ENCODE measurements around the gene PPM1H.

GRCh38 chr12:62888454-62889110, 46.4 kb downstream of the PPM1H start:
- TF ChIP-seq CEBPB (IDR thresholded peaks at IDR 0.05; ENCODE audit: low read depth, low read length) (no peak), CTCF (IDR thresholded peaks at IDR 0.05; ENCODE audit: control extremely low read depth in 1 of 3, insufficient read depth in 1 of 3, low read depth in 1 of 3, low read length in 3 of 3) (no peak), SIX5 (IDR thresholded peaks at IDR 0.05; ENCODE audit: low read depth, low read length) (no peak), GTF2F1 (IDR thresholded peaks at IDR 0.05; ENCODE audit: borderline replicate concordance, low read depth, low read length) (no peak), ATF3 (IDR thresholded peaks at IDR 0.05; ENCODE audit: insufficient read depth, low read depth, low read length) (no peak), POLR2A (IDR thresholded peaks at IDR 0.05; ENCODE audit: control extremely low read depth in 1 of 2, low read depth in 2 of 2, low read length in 2 of 2) (no peak), BACH1 (IDR thresholded peaks at IDR 0.05; ENCODE audit: low read length) (no peak), HDAC6 (IDR thresholded peaks at IDR 0.05; ENCODE audit: low read depth, low read length) (no peak), EGR1 (IDR thresholded peaks at IDR 0.05; ENCODE audit: borderline replicate concordance, low read depth, low read length) (no peak), MAX (IDR thresholded peaks at IDR 0.05) (no peak), POU5F1 (IDR thresholded peaks at IDR 0.05; ENCODE audit: low read depth, low read length) (no peak), RAD21 (IDR thresholded peaks at IDR 0.05 in 1 of 2, conservative IDR thresholded peaks at IDR 0.05 in 1 of 2; ENCODE audit: low read depth in 2 of 2, low read length in 2 of 2) (no peak)
